ENCODE data around the gene TUBB3.
A peak's percentile ranks its signal among the peaks of the same experiment; 100 is the strongest.
"Not testable (repeated sequence)": the region's sequence is repeated elsewhere in the genome, so short reads cannot be mapped to it uniquely, and the experiment has no call there.

Gene TUBB3

DNA sequence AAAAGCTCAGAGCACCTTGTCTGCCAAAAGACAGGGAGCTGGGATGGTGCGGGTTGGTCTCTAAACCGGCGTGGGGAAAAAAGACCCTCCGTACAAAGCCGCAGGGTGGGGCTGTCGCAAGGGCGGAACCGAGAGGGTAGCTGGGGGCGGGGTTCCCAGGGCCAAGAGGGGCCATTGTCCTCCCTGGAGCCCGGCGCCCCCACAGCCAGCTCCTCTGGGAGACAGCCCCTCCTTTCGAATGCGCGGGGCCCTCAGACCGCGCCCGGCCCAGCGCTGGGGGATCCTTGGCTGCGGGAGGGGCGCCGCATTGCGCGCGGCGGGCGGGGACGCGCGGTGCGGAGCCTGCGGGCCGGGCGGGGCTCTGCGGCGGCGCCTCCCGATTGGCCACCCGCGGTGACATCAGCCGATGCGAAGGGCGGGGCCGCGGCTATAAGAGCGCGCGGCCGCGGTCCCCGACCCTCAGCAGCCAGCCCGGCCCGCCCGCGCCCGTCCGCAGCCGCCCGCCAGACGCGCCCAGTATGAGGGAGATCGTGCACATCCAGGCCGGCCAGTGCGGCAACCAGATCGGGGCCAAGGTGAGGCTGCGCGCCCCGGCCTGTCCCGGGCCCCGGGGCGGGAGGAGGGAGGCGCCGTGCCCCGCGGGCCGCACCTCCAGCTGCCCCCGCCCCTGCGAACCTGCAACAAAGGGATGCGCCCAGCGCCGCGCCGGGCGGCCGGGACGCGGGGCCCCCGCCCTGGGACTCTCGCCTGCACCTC lies at the start of gene TUBB3:
Gene TUBB3 (plus strand): TSS at position 459 of the 756 bp plus-strand sequence. CDS start 60 bp downstream, at position 519.
- peak; percentile 37 for DNase-seq

DNA sequence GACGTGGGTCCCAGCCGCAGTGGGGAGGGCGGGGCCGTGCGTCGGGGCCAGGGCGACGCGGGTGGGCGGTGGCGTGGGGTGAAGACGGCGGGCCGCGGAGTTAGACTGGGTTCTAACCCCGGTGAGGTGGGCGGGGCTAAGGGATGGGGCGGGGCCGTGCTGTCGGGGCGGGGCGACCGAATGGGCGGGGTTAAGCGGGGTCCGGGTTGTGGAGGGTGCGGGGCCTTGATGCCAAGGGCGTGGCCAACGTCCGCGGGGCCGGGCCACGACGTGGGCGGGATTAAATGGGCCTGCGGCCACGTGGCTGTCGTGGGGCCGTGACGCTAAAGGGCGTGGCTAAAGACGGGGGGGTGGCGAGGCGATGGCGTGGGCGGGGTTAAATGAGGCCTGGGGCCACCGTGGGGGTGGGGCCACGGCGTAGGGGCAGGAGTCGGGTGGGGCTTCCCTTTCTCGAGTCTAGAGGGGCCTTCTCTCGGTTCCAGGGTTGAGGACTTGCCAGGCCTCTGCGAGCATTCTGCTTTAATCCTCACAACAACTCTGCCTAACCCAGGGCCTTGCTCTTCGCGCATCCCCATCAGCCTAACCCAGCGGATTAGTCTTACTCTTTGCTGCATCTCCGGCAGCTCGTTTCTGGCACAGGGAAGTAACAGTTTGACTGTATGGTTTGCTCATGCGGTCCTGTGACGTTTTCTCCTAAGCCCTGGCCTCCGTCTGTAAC lies 49.0 kb upstream of the TUBB3 start:
- peak; percentile 93 for DNase-seq

DNA sequence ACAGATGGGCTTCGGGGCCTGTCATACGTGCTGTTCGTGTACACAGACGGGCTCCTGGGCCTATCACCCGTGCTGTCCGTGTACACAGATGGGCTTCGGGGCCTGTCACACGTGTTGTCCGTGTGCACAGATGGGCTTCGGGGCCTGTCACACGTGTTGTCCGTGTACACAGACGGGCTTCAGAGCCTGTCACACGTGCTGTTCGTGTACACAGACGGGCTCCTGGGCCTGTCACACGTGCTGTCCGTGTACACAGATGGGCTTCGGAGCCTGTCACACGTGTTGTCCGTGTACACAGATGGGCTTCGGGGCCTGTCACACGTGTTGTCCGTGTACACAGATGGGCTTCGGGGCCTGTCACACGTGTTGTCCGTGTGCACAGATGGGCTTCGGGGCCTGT lies 44.0 kb upstream of the TUBB3 start:
- not testable (repeated sequence) for DNase-seq

GRCh38 chr16:89880477-89881367 lies 42.4 kb upstream of the TUBB3 start:
- DNase-seq, result no peak

DNA sequence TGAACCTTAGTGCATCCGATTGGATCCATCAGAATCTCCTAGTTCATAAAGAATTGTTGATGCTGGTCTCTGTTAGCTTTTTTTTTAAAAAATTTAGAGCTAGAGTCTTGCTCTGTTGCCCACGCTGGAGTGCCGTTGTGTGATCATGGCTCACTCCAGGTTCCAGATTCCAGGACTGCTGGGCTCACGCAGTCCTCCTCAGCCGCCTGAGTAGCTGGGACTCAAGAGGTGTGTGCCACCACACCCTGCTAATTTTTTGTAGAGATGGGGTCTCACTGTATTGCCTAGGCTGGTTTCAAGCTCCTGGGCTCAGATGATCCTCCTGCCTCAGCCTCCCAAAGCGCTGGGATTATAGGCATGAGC lies 41.8 kb upstream of the TUBB3 start:
- no peak for DNase-seq

DNA sequence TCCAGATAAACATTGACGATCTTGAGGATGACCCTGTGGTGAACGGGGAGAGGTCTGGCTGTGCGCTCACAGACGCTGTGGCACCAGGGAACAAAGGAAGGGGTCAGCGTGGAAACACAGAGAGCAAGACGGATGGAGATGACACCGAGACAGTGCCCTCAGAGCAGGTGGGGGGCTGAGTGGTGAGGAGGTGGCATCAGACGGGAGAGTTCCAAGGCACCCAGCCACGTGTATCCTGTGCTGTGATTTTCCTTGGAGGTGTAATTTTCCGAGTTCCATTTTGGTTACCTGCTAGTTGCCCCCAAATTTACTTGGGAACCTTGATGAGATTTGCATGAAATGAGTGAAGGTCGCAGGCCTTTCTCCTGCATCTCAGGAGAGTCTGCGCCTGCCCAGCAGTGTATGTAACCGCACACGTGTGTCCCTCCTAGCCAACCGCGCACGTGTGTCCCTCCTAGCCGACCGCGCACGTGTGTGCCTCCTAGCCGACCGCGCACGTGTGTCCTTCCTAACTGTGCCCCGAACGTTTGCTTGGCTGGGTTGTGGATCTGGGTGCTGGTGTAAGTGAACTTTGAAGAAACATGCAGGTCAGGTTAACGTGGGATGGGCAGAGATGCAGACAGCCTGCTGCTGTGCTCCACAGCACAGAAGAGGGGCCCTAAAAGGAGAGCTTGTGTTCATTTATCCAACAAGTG lies 39.6 kb upstream of the TUBB3 start:
- no peak for DNase-seq

GRCh38 chr16:89884041-89884421 lies 39.1 kb upstream of the TUBB3 start:
- DNase-seq, result no peak

DNA sequence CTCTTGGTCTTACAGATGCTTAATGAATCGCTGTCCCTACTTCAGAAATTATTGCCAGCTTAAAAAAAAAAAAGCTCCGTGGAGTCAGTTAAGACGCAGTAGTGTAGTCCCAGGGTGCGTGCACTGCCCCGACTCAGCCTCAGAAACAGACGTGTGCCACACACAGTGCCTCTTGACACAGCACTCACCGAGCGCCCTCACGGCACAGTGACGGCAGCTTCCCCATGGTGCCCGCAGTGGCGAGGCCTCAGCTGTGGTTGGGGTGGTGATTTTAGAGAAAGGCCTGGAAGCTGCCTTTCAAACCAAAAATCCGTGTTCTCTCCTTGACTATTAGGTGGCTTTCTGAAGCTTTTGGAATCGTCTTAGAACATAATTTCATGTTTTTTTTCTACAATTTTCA lies 35.9 kb upstream of the TUBB3 start:
- no peak for DNase-seq

DNA sequence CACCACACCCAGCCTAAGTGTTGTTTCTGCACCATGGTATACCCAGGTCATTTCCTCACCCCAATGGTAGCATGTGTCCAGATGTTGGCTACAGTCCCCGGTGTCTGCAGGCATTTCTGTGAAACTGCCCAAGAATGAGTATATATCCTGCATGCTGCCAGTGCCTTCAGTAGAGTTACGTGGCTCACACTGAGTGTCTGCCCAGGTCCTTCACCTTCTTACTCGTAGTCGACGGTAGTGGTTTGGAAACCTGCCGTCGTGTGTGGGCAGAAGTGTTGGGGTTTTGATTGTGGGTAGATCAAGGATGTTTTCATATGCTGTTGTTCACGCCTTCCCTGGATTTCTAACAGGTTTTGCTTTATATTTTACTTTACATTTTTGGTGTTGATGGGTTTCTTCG lies 32.9 kb upstream of the TUBB3 start:
- peak; percentile 36 for DNase-seq

- DNase-seq, result no peak
Measured at GRCh38 chr16:89890886-89891657, 32.1 kb upstream of the TUBB3 start.

- DNase-seq, result no peak
Measured at GRCh38 chr16:89892055-89892630, 31.0 kb upstream of the TUBB3 start.

GRCh38 chr16:89892635-89893034 lies 30.5 kb upstream of the TUBB3 start:
- no peak for DNase-seq

- no peak for DNase-seq
Measured at GRCh38 chr16:89893642-89894548, 29.2 kb upstream of the TUBB3 start.

DNA sequence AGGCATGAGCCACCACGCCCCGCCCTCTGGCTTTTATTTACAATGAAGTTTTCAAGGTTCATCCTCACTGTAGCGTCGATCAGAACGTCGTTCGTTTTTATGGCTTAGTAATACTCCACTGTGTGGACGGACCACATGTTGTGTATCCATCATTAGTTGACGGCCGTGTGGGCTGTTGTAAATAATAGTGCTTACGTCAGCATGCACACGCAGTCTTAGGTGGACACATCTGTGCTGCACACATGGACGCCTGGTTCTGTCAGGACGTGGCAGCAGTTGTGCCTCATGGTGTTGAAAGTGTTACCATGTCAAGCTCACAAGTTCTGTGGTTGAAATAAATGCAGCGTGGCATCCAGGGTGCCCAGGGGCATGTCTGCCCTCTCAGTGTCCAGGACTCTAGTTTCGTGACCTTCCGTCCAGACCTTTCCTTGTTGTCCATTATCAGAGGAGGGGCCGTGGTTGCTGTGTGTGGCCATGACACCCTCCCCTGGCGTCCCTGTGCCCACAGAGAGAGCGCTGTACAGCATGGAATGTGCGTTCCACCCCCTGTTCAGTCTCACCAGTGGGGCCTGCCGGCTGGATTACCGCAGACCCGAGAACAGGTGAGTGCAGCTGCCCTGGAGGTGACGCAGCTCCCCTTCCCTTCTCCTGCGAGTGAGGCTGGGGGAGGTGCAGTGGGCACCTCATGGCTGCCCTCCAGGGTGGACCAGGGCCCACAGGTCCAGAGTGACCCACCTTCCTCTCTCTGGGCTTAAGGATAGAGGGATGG lies 27.5 kb upstream of the TUBB3 start:
- DNase-seq, result no peak

GRCh38 chr16:89897204-89897603 lies 25.9 kb upstream of the TUBB3 start:
- no peak for DNase-seq

DNA sequence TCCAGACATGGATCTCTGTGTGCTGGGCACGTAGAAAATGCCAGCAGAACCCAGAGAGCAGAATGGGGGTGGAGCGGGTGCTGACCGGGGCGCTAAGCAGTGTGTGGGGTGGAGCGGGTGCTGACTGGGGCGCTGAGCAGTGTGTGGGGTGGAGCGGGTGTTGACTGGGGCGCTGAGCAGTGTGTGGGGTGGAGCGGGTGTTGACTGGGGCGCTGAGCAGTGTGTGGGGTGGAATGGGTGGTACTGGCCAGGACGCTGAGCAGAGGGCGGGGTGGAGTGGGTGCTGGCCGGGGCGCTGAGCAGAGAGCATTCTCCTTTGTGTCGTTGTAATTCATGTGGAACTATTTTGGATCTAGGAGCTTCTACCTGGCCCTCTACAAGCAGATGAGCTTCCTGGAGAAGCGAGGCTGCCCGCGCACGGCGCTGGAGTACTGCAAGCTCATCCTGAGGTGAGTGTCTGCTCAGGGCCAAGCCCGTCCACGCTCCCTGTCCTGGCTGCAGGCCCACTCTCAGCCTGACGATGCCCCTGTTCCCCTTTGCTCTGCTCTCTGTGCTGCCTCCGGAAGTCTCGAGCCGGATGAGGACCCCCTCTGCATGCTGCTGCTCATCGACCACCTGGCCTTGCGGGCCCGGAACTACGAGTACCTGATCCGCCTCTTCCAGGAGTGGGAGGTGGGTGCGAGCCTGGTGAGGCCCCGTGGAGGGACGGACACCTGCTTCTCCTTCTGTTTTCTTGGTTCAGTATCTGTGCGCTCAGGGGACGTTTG lies 24.8 kb upstream of the TUBB3 start:
- DNase-seq, result no peak

DNA sequence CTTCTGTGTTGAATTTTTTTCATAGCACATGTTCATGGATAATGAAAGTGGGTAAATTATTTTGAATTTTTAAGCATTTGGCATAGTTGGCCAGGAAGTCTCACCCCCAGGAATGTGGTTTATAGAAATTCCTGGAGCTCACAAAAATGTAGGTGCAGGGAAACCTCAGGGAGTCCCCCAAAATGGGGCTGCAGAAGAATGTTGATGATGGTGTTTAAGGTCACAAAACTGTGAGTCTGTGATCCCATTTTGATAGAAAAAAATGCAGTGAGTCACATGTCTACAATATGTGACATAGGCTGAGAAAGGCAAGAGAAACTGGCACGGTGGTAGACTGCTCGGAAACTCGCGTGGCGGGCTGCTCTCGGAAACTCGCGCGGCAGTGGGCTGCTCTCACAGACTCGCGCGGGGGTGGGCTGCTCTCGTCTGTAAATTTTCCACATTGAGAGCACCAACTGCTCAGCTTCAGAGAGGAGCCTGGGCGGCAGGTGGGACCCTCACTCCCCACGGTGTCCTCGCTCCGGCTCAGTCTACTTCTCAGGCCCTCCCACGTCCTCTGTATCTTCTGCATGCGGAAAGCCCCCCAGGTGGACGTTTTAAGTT lies 23.2 kb upstream of the TUBB3 start:
- DNase-seq, result no peak

DNA sequence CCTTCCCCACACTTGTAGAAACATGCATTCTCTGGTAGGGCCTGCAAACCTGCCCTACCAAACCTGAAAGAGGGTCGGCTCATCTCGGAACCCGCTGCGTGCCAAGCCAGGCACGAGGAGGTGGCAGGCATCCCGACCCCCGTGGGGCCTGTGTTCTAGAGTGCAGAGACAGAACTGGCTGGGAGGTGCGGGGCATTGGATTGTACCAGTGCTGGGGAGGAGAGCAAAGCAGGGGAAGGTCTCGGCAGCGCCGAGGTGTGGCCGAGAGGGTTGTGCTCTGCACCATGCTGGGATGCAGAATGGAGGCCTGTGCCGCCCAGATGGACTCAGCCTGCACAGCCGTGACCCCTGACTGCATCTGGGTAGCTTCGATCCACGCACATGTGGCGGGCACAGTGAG lies 22.3 kb upstream of the TUBB3 start:
- DNase-seq, result no peak

DNA sequence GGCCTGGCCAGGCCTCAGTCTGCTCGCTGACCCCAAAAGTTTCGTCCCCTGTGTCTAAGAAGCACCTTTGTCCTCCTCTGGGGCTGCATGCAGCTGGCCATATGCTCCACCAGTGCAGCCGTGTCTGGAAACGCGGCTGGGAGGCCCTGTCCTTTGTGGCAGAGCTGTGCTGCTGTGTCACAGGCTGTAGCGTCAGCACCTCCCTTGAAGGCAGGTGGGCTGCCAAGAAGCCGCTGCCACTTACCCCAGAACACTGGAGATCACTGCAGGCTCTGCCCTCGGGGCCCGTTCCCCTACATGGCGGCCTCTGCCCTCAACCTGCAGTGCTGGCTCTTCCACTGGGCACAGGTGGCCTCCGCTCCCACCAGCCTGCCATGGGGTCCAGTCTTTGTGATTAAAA lies 20.2 kb upstream of the TUBB3 start:
- DNase-seq, result no peak
